Heart right ventricle (tissue), 16 donors: ENCODE data around the gene SALL1. TPM values are rescaled to one million over a fixed set of nuclear protein-coding genes. Genes with fewer than 3 reads are reported as not detected.

Experiments
- ATAC-seq, 8 donors: fragments of 200-7000 bp; cut with Tn5 transposase; one replicate each; pipeline ENCODE4 v1.9.1; 2020; ENCODE audit warnings: mild to moderate bottlenecking in 8 of 8, moderate library complexity in 8 of 8, moderate number of reproducible peaks in 1 of 8
- DNase-seq, 2 donors: peaks; one replicate each; pipeline ENCODE4 v3.0.0-alpha.2; 2020
- H3K27ac ChIP-seq, 10 donors: fragments of 200-600 bp; sonication (generic) in 2 of 10; one replicate each; pipeline versions ENCODE4 v1.5.0 to v1.8.0; 2020 to 2022; ENCODE audit warnings: mild to moderate bottlenecking in 3 of 10
- H3K27me3 ChIP-seq, 7 donors: fragments of 200-600 bp; one replicate each; pipeline ENCODE4 v1.8.0; 2021 to 2022; ENCODE audit warnings: mild to moderate bottlenecking in 2 of 7
- H3K36me3 ChIP-seq, 9 donors: fragments of 200-600 bp; sonication (generic) in 1 of 9; one replicate each; pipeline versions ENCODE4 v1.5.0 to v1.8.0; 2020 to 2022; ENCODE audit warnings: mild to moderate bottlenecking in 2 of 9
- H3K4me1 ChIP-seq, 9 donors: fragments of 200-600 bp; sonication (generic) in 1 of 9; one replicate each; pipeline versions ENCODE4 v1.5.0 to v1.8.0; 2020 to 2022; ENCODE audit warnings: mild to moderate bottlenecking in 4 of 9
- H3K4me3 ChIP-seq, 10 donors: fragments of 200-600 bp; sonication (generic) in 2 of 10; one replicate each; pipeline versions ENCODE4 v1.5.0 to v1.8.0; 2020 to 2022; ENCODE audit warnings: mild to moderate bottlenecking in 7 of 10, moderate library complexity in 2 of 10
- H3K9me3 ChIP-seq, 11 donors: fragments of 200-600 bp in 10 of 11; sonication (generic) in 2 of 11; one replicate each; pipeline versions ENCODE4 v1.5.0 to v1.8.0; 2013 to 2022; ENCODE audit warnings: mild to moderate bottlenecking in 2 of 11, control low read depth in 1 of 11, moderate library complexity in 1 of 11
- CTCF ChIP-seq, 9 donors: fragments of 200-600 bp; sonication (generic) in 2 of 9; IDR thresholded peaks; one replicate each; pipeline versions ENCODE4 v1.5.0 to v1.8.0; 2021 to 2022; ENCODE audit warnings: antibody characterized with exemption in 9 of 9, mild to moderate bottlenecking in 5 of 9, moderate library complexity in 1 of 9
- WGBS, 2 donors: extraction: QIAGEN DNeasy Blood & Tissue Kit; methylation state at CpG; one replicate each; pipeline ENCODE4 v1.1.7; 2013; ENCODE audit warnings: inconsistent platforms in 1 of 2; 5-methylcytosine and 5-hydroxymethylcytosine counted together
- intact Hi-C, 10 donors: fragments of 100-400 bp; cut with DNase I; formaldehyde crosslinking; loops; one replicate each; pipeline versions ENCODE4 v1.11.1 to v1.14.2; 2022
- polyA plus RNA-seq, 2 donors: library from polyadenylated mRNA; stranded (reverse); fragments of 200-250 nt; gene quantifications; one replicate each; pipeline ENCODE4 v1.2.3, GENCODE V29; 2013
- total RNA-seq, 10 donors: library from RNA; stranded (reverse); fragmentation: NEBNext Ultra II Directional in 3 of 10; extraction: Animal tissue kit (Norgen Biotek cat#: 25700) in 3 of 10; gene quantifications; one replicate each; pipeline versions ENCODE4 v1.2.1 to v1.2.4, GENCODE V29; 2021 to 2023
- donor health status: Arrhythmogenic right ventricular cardiomyopathy.
- donor health status: ischemic (EF 13 %, LVEDD 7.1; RV severe dilation, severe dysfunction).
- donor health status: healthy with polysubstance abuse.
- donor health status: DM: no; HTN: yes; CAD: no.
- donor health status: DM: no; HTN: no; CAD: no.
- donor health status: ischemic (EF 25% LVEDD 6.9; RV normal size, moderate dysfunction).
- donor health status: ischemic (EF 25% LVEDD 5.7; RV mildly dilated, moderate dysfunction).
- donor health status: healthy.
- donor health status: DM: yes; HTN: yes; CAD: no.
- donor health status: Ischemic cardiomyopathy.
- donor health status: ischemic (EF 35%, LVEDD 5.7; RV mildly dilated, moderate dysfunction).
- donor health status: nonischemic (EF 11% LVEDD 7.7; RV severe dilation, severe dysfunction).
- donor health status: DM: yes; HTN: yes; CAD: no.
- donor health status: PGD.
- donor health status: ischemic (EF 29% LVEDD 5.4; RV normal size, mild dysfunction).
- donor health status: nonischemic (EF 23%, LVEDD 6.1; RV moderate dilation, normal function).

The SALL1 gene
- total and polyA plus RNA-seq, 12 donors = 0.05 to 2.0 (median 0.32) TPM; not detected in 1

- no peaks in the 10 kb centered on the region for H3K4me1 ChIP-seq
- 54% methylated on average over 3 of the region's 3 CpGs for WGBS, 2 donors
- no peak overlapping the region for H3K4me3 ChIP-seq
- ATAC-seq = no peak
- TF ChIP-seq CTCF (IDR thresholded peaks at IDR 0.05) = no peak
- H3K27me3 ChIP-seq = peaks cover 0 to 36% (median 21%) of the 10 kb centered on the region in 7 donors
- intact Hi-C loops = no loop called here
- H3K9me3 ChIP-seq = no peaks in the 10 kb centered on the region
- no peaks in the 10 kb centered on the region for H3K36me3 ChIP-seq
- H3K27ac ChIP-seq = no peak overlapping the region
- DNase-seq = no peak
Measured at GRCh38 chr16:51166091-51166490, 15.0 kb upstream of the SALL1 start.

GRCh38 chr16:51165043-51165442 lies 14.0 kb upstream of the SALL1 start:
- no peak for ATAC-seq
- H3K36me3 ChIP-seq = no peaks in the 10 kb centered on the region
- DNase-seq = no peak
- TF ChIP-seq CTCF (IDR thresholded peaks at IDR 0.05) = no peak
- peaks cover 0 to 2% (median 0%) of the 10 kb centered on the region in 11 donors for H3K9me3 ChIP-seq
- H3K4me3 ChIP-seq = no peak overlapping the region
- H3K27me3 ChIP-seq = peaks cover 0 to 41% (median 20%) of the 10 kb centered on the region in 7 donors
- no peaks in the 10 kb centered on the region for H3K4me1 ChIP-seq
- intact Hi-C loops = no loop called here
- 75 to 84% methylated on average over 1 of the region's 1 CpG for WGBS, 2 donors
- H3K27ac ChIP-seq = no peak overlapping the region

GRCh38 chr16:51164574-51164973 lies 13.5 kb upstream of the SALL1 start:
- intact Hi-C loops = no loop called here
- TF ChIP-seq CTCF (IDR thresholded peaks at IDR 0.05) = no peak
- H3K27me3 ChIP-seq = peaks cover 0 to 46% (median 24%) of the 10 kb centered on the region in 7 donors

GRCh38 chr16:51163894-51164566 lies 13.0 kb upstream of the SALL1 start:
- intact Hi-C loops = no loop called here
- no peak overlapping the region for H3K4me3 ChIP-seq
- no peak for TF ChIP-seq CTCF (IDR thresholded peaks at IDR 0.05)

More at GRCh38 chr16:51164574-51164973, 13.5 kb upstream of the SALL1 start:
- no peak overlapping the region for H3K27ac ChIP-seq
- no peak for ATAC-seq
- no peaks in the 10 kb centered on the region for H3K36me3 ChIP-seq
- WGBS, 2 donors = 93 to 94% methylated on average over 2 of the region's 2 CpGs
- H3K9me3 ChIP-seq = peaks cover 0 to 2% (median 0%) of the 10 kb centered on the region in 11 donors
- no peak for DNase-seq
- no peaks in the 10 kb centered on the region for H3K4me1 ChIP-seq
- no peak overlapping the region for H3K4me3 ChIP-seq

More at GRCh38 chr16:51163894-51164566, 13.0 kb upstream of the SALL1 start:
- WGBS, 2 donors = 42 to 49% methylated on average over 6 of the region's 6 CpGs
- Histone ChIP-seq H3K9me3 (peaks cover 0 to 2% (median 0%) of the 10 kb centered on the region in 11 donors), H3K36me3 (no peaks in the 10 kb centered on the region), H3K27ac (no peak overlapping the region), H3K4me1 (no peaks in the 10 kb centered on the region), H3K27me3 (peaks cover 0 to 51% (median 29%) of the 10 kb centered on the region in 7 donors)
- DNase-seq = no peak
- ATAC-seq = no peak
